WTC11 (cell line): ENCODE measurements around the gene GDA. TPM values are rescaled to one million over a fixed set of nuclear protein-coding genes. Genes with fewer than 3 reads are reported as not detected.

Experiments used
- ATAC-seq: fragments of 200-7000 bp; cut with Tn5 transposase; 2 replicates; pipeline ENCODE4 v1.10.0; 2021; ENCODE audit warnings: mild to moderate bottlenecking, moderate library complexity
- CTCF ChIA-PET: fragments of 300-600 bp; sonication (Branson Sonifier 250); formaldehyde crosslinking; loops from one replicate; lab custom pipeline; 2021; ENCODE audit warnings: antibody characterized with exemption; lab: Charles Lee
- POLR2A ChIA-PET: fragments of 350-600 bp; sonication (Branson Sonifier 250); formaldehyde crosslinking; loops from one replicate; lab custom pipeline; 2021; ENCODE audit warnings: antibody characterized with exemption; lab: Charles Lee
- DNase-seq: peaks from one replicate; pipeline ENCODE4 v3.0.0; 2021; ENCODE audit warnings: low spot score
- H3K27ac Mint-ChIP-seq: 2 replicates; pipeline ENCODE4 v1.8.0; 2021; ENCODE audit warnings: mixed read lengths
- H3K27me3 Mint-ChIP-seq: 2 replicates; pipeline ENCODE4 v1.8.0; 2021; ENCODE audit warnings: low read depth, mild to moderate bottlenecking, moderate library complexity, mixed read lengths
- H3K36me3 Mint-ChIP-seq: 2 replicates; pipeline ENCODE4 v1.8.0; 2021; ENCODE audit warnings: mixed read lengths
- H3K4me1 Mint-ChIP-seq: 2 replicates; pipeline ENCODE4 v1.8.0; 2022; ENCODE audit warnings: mixed read lengths
- H3K4me3 Mint-ChIP-seq: 2 replicates; pipeline ENCODE4 v1.8.0; 2021; ENCODE audit warnings: mild to moderate bottlenecking, moderate library complexity, mixed read lengths
- H3K9me3 Mint-ChIP-seq: 2 replicates; pipeline ENCODE4 v1.8.0; 2021; ENCODE audit warnings: mixed read lengths
- CBFB ChIP-seq: sonication (generic); formaldehyde crosslinking; IDR thresholded peaks from 2 replicates; pipeline ENCODE4 v1.8.1; 2022; ENCODE audit warnings: mild to moderate bottlenecking, low read depth, missing genetic modification reagents
- CREM ChIP-seq: sonication (generic); formaldehyde crosslinking; IDR thresholded peaks from 2 replicates; pipeline ENCODE4 v1.8.1; 2022; ENCODE audit warnings: mild to moderate bottlenecking, missing genetic modification reagents, moderate library complexity
- FOXP4 ChIP-seq: sonication (generic); formaldehyde crosslinking; IDR thresholded peaks from 2 replicates; pipeline ENCODE4 v1.8.0; 2022; ENCODE audit warnings: mild to moderate bottlenecking, missing genetic modification reagents
- IRF2 ChIP-seq: sonication (generic); formaldehyde crosslinking; IDR thresholded peaks from 2 replicates; pipeline ENCODE4 v1.8.0; 2022; ENCODE audit warnings: low read depth, missing genetic modification reagents, borderline replicate concordance
- MAX ChIP-seq: sonication (generic); formaldehyde crosslinking; IDR thresholded peaks from 2 replicates; pipeline ENCODE4 v1.8.0; 2022; ENCODE audit warnings: mild to moderate bottlenecking, missing genetic modification reagents
- MYBL2 ChIP-seq: sonication (generic); formaldehyde crosslinking; IDR thresholded peaks from 2 replicates; pipeline ENCODE4 v1.8.1; 2023; ENCODE audit warnings: mild to moderate bottlenecking, moderate library complexity, missing genetic modification reagents
- NFE2L1 ChIP-seq: sonication (generic); formaldehyde crosslinking; IDR thresholded peaks from 2 replicates; pipeline ENCODE4 v1.8.1; 2023; ENCODE audit warnings: missing genetic modification reagents
- NR2C2 ChIP-seq: sonication (generic); formaldehyde crosslinking; IDR thresholded peaks from 2 replicates; pipeline ENCODE4 v1.8.0; 2022; ENCODE audit warnings: mild to moderate bottlenecking, missing genetic modification reagents
- PRDM15 ChIP-seq: sonication (generic); formaldehyde crosslinking; IDR thresholded peaks from 2 replicates; pipeline ENCODE4 v1.8.0; 2022; ENCODE audit warnings: missing genetic modification reagents
- SMAD4 ChIP-seq: sonication (generic); formaldehyde crosslinking; IDR thresholded peaks from 2 replicates; pipeline ENCODE4 v1.8.0; 2022; ENCODE audit warnings: mild to moderate bottlenecking, missing genetic modification reagents
- TCF7 ChIP-seq: sonication (generic); formaldehyde crosslinking; IDR thresholded peaks from 2 replicates; pipeline ENCODE4 v1.8.0; 2022; ENCODE audit warnings: mild to moderate bottlenecking, low read depth, missing genetic modification reagents, moderate library complexity
- ZBTB21 ChIP-seq: sonication (generic); formaldehyde crosslinking; IDR thresholded peaks from 2 replicates; pipeline ENCODE4 v1.8.1; 2023; ENCODE audit warnings: mild to moderate bottlenecking, missing genetic modification reagents, borderline replicate concordance
- ZNF232 ChIP-seq: sonication (generic); formaldehyde crosslinking; IDR thresholded peaks from 2 replicates; pipeline ENCODE4 v1.8.0; 2022; ENCODE audit warnings: mild to moderate bottlenecking, missing genetic modification reagents
- ZNF263 ChIP-seq: sonication (generic); formaldehyde crosslinking; IDR thresholded peaks from 2 replicates; pipeline ENCODE4 v1.8.1; 2022; ENCODE audit warnings: low read depth, mild to moderate bottlenecking, moderate library complexity, missing genetic modification reagents
- ZNF317 ChIP-seq: sonication (generic); formaldehyde crosslinking; IDR thresholded peaks from 2 replicates; pipeline ENCODE4 v1.8.1; 2023; ENCODE audit warnings: low read depth, mild to moderate bottlenecking, moderate library complexity, missing genetic modification reagents, borderline replicate concordance
- ZNF396 ChIP-seq: fragments of 250-450 bp; sonication (Bioruptor Pico); IDR thresholded peaks from 2 replicates; pipeline ENCODE4 v1.8.0; 2021; ENCODE audit warnings: mild to moderate bottlenecking, moderate library complexity, borderline replicate concordance
- ZNF425 ChIP-seq: fragments of 250-450 bp; sonication (Bioruptor Pico); conservative IDR thresholded peaks from 2 replicates; pipeline ENCODE4 v1.9.0; 2021; ENCODE audit warnings: mild to moderate bottlenecking
- total RNA-seq: library from RNA; stranded (reverse); gene quantifications from 3 replicates; pipeline ENCODE4 v1.2.3, GENCODE V29; 2021
- TF ChIP-seq, protein P1 (sequence below): sonication (generic); formaldehyde crosslinking; IDR thresholded peaks from 2 replicates; pipeline ENCODE4 v1.8.1; 2022; ENCODE audit warnings: low read depth, mild to moderate bottlenecking, moderate library complexity, missing genetic modification reagents, borderline replicate concordance
- TF ChIP-seq, protein P2 (sequence below): fragments of 250-450 bp; sonication (Bioruptor Pico); IDR thresholded peaks from 2 replicates; pipeline ENCODE4 v1.9.0; 2021; ENCODE audit warnings: mild to moderate bottlenecking
- TF ChIP-seq, protein P3 (sequence below): sonication (generic); formaldehyde crosslinking; IDR thresholded peaks from 2 replicates; pipeline ENCODE4 v1.8.1; 2022; ENCODE audit warnings: missing genetic modification reagents, borderline replicate concordance

GDA gene
- total RNA-seq, 1 experiment from 2014 or later, result 0.68 TPM

DNA sequence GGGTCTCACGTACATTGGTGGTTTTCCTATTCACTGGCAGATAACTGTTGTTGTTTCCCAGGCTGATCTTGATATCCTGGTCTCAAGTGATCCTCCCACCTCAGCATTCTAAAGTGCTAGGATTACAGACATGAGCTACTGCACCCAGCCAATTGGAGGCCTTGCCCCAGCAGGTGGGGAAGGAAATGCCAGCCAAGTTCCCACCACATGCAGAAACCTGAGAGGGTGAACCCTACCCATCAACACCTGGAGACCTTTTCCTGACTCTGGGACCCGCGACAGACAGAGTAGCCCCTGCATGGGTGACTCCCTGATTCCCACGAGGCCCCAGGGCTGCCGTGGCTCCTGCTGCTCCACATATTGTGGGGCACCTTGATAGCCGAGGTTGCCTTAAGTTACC, 107.7 kb downstream of the GDA start:
- TF ChIP-seq MAX (CRISPR knock-in tag), result no peak
- no peak for TF ChIP-seq MYBL2 (CRISPR knock-in tag)
- no peak for TF ChIP-seq TCF7 (CRISPR knock-in tag)
- TF ChIP-seq, protein P1, sequence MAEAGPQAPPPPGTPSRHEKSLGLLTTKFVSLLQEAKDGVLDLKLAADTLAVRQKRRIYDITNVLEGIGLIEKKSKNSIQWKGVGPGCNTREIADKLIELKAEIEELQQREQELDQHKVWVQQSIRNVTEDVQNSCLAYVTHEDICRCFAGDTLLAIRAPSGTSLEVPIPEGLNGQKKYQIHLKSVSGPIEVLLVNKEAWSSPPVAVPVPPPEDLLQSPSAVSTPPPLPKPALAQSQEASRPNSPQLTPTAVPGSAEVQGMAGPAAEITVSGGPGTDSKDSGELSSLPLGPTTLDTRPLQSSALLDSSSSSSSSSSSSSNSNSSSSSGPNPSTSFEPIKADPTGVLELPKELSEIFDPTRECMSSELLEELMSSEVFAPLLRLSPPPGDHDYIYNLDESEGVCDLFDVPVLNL (CRISPR knock-in tag), result no peak
- no peak for TF ChIP-seq FOXP4 (CRISPR knock-in tag)
- no peak for TF ChIP-seq ZNF232 (CRISPR knock-in tag)
- TF ChIP-seq CBFB (CRISPR knock-in tag), result no peak
- TF ChIP-seq, protein P2, sequence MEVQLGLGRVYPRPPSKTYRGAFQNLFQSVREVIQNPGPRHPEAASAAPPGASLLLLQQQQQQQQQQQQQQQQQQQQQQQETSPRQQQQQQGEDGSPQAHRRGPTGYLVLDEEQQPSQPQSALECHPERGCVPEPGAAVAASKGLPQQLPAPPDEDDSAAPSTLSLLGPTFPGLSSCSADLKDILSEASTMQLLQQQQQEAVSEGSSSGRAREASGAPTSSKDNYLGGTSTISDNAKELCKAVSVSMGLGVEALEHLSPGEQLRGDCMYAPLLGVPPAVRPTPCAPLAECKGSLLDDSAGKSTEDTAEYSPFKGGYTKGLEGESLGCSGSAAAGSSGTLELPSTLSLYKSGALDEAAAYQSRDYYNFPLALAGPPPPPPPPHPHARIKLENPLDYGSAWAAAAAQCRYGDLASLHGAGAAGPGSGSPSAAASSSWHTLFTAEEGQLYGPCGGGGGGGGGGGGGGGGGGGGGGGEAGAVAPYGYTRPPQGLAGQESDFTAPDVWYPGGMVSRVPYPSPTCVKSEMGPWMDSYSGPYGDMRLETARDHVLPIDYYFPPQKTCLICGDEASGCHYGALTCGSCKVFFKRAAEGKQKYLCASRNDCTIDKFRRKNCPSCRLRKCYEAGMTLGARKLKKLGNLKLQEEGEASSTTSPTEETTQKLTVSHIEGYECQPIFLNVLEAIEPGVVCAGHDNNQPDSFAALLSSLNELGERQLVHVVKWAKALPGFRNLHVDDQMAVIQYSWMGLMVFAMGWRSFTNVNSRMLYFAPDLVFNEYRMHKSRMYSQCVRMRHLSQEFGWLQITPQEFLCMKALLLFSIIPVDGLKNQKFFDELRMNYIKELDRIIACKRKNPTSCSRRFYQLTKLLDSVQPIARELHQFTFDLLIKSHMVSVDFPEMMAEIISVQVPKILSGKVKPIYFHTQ (CRISPR knock-in tag), result no peak
- no peak for TF ChIP-seq ZNF317
- TF ChIP-seq, protein P3, sequence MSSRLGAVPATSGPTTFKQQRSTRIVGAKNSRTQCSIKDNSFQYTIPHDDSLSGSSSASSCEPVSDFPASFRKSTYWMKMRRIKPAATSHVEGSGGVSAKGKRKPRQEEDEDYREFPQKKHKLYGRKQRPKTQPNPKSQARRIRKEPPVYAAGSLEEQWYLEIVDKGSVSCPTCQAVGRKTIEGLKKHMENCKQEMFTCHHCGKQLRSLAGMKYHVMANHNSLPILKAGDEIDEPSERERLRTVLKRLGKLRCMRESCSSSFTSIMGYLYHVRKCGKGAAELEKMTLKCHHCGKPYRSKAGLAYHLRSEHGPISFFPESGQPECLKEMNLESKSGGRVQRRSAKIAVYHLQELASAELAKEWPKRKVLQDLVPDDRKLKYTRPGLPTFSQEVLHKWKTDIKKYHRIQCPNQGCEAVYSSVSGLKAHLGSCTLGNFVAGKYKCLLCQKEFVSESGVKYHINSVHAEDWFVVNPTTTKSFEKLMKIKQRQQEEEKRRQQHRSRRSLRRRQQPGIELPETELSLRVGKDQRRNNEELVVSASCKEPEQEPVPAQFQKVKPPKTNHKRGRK (CRISPR knock-in tag), result no peak
- TF ChIP-seq ZNF425 (CRISPR knock-in tag), result no peak
- no peak for TF ChIP-seq CREM
- no peak for TF ChIP-seq ZBTB21 (CRISPR knock-in tag)
- Mint-ChIP-seq H3K36me3 (peaks cover 15% of the 10 kb centered on the region), H3K27ac (no peak overlapping the region), H3K27me3 (no peaks in the 10 kb centered on the region), H3K9me3 (peaks cover 33% of the 10 kb centered on the region), H3K4me3 (no peak overlapping the region), H3K4me1 (no peaks in the 10 kb centered on the region)
- ATAC-seq (no peak), DNase-seq (no peak)
- ChIA-PET CTCF (no interaction called here), POLR2A (no interaction called here)

GRCh38 chr9:72257814-72258213, 108.6 kb downstream of the GDA start:
- ATAC-seq (no peak), DNase-seq (no peak)
- Mint-ChIP-seq H3K4me1 (no peaks in the 10 kb centered on the region), H3K9me3 (peaks cover 33% of the 10 kb centered on the region), H3K36me3 (peaks cover 15% of the 10 kb centered on the region), H3K27me3 (no peaks in the 10 kb centered on the region), H3K4me3 (no peak overlapping the region), H3K27ac (no peak overlapping the region)
- ChIA-PET CTCF (no interaction called here), POLR2A (no interaction called here)
- no peak for TF ChIP-seq ZNF263 (CRISPR knock-in tag)
- TF ChIP-seq SMAD4 (CRISPR knock-in tag), result no peak
- no peak for TF ChIP-seq ZNF396 (CRISPR knock-in tag)
- no peak for TF ChIP-seq FOXP4 (CRISPR knock-in tag)
- TF ChIP-seq PRDM15 (CRISPR knock-in tag), result no peak
- TF ChIP-seq NR2C2 (CRISPR knock-in tag), result no peak
- TF ChIP-seq IRF2 (CRISPR knock-in tag), result no peak
- no peak for TF ChIP-seq NFE2L1
